ENCODE results near the gene SLC9A3.

Gene SLC9A3

GRCh38 chr5:501831-502184 lies 22.4 kb downstream of the SLC9A3 start:
- TF ChIP-seq Cebpa-rat (IDR thresholded peaks at IDR 0.05) = no peak
- peaks cover 27 to 53% (median 43%) of the 10 kb centered on the region in 10 experiments for H3K4me1 ChIP-seq
- peaks cover 0 to 28% (median 3%) of the 10 kb centered on the region in 11 experiments; a peak in 7 of 22 replicates for H4K20me1 ChIP-seq
- H3K36me3 ChIP-seq = no peaks in the 10 kb centered on the region
- 0 out of 22 replicates have a peak overlapping the region, but pooled peaks of 1 of the 11 experiments have one; percentile 1 for H3K27ac ChIP-seq
- peaks cover 0 to 84% (median 10%) of the 10 kb centered on the region in 11 experiments; a peak in 13 of 22 replicates for H3K27me3 ChIP-seq
- H3K9ac ChIP-seq = peak overlapping the region in 8 of 11 experiments; percentile 11 to 59 (median 29); a peak in 12 of 22 replicates
- peaks cover 0 to 9% (median 7%) of the 10 kb centered on the region in 11 experiments; a peak in 10 of 22 replicates for H3K9me3 ChIP-seq (replicated peaks in 1 of 11)
- H3K4me2 ChIP-seq = peak overlapping the region; percentile 88 to 99 (median 95)
- peak overlapping the region in 9 of 10 experiments; percentile 8 to 56 (median 36); a peak in 14 of 20 replicates for H3K4me3 ChIP-seq

- peaks cover 0 to 87% (median 10%) of the 10 kb centered on the region in 11 experiments; a peak in 15 of 22 replicates for H3K27me3 ChIP-seq
- peaks cover 0 to 33% (median 3%) of the 10 kb centered on the region in 11 experiments; a peak in 7 of 22 replicates for H4K20me1 ChIP-seq
- peak overlapping the region in 9 of 11 experiments; percentile 0 to 59 (median 33); a peak in 14 of 22 replicates for H3K9ac ChIP-seq
- peak overlapping the region; percentile 88 to 99 (median 95) for H3K4me2 ChIP-seq
- peaks cover 27 to 53% (median 43%) of the 10 kb centered on the region in 10 experiments for H3K4me1 ChIP-seq
- H3K36me3 ChIP-seq = no peaks in the 10 kb centered on the region
- H3K9me3 ChIP-seq (replicated peaks in 1 of 11) = peaks cover 0 to 4% (median 3%) of the 10 kb centered on the region in 11 experiments; a peak in 9 of 22 replicates
- H3K27ac ChIP-seq = 0 out of 22 replicates have a peak overlapping the region, but pooled peaks of 1 of the 11 experiments have one; percentile 26
- no peak for TF ChIP-seq Cebpa-rat (IDR thresholded peaks at IDR 0.05)
- peak overlapping the region in 9 of 10 experiments; percentile 8 to 56 (median 36); a peak in 16 of 20 replicates for H3K4me3 ChIP-seq
These were observed 23.0 kb downstream of the SLC9A3 start for GRCh38 chr5:501105-501830.

GRCh38 chr5:500491-500890 lies 23.8 kb downstream of the SLC9A3 start:
- Histone ChIP-seq H3K27me3 (peaks cover 0 to 88% (median 10%) of the 10 kb centered on the region in 11 experiments; a peak in 15 of 22 replicates), H3K9me3 (replicated peaks in 1 of 11) (peaks cover 0 to 4% (median 0%) of the 10 kb centered on the region in 11 experiments; a peak in 2 of 22 replicates)
- TF ChIP-seq Cebpa-rat (IDR thresholded peaks at IDR 0.05) = no peak

GRCh38 chr5:499233-500209 lies 24.7 kb downstream of the SLC9A3 start:
- TF ChIP-seq Cebpa-rat (IDR thresholded peaks at IDR 0.05) = no peak
- no peak overlapping the region for H3K27ac ChIP-seq
- no peaks in the 10 kb centered on the region for H3K36me3 ChIP-seq
- no peak overlapping the region for H3K9ac ChIP-seq
- H3K9me3 ChIP-seq (replicated peaks in 1 of 11) = peaks cover 0 to 4% (median 0%) of the 10 kb centered on the region in 11 experiments; a peak in 2 of 22 replicates
- H4K20me1 ChIP-seq = peaks cover 0 to 40% (median 2%) of the 10 kb centered on the region in 11 experiments; a peak in 7 of 22 replicates
- no peak overlapping the region for H3K4me3 ChIP-seq
- H3K4me2 ChIP-seq = peak overlapping the region in 10 of 11 experiments; percentile 0 to 99 (median 95); a peak in 19 of 22 replicates
- peaks cover 0 to 89% (median 10%) of the 10 kb centered on the region in 11 experiments; a peak in 16 of 22 replicates for H3K27me3 ChIP-seq
- H3K4me1 ChIP-seq = peaks cover 27 to 55% (median 44%) of the 10 kb centered on the region in 10 experiments

More at GRCh38 chr5:500491-500890, 23.8 kb downstream of the SLC9A3 start:
- Histone ChIP-seq H3K4me3 (no peak overlapping the region; a peak in 1 of 20 replicates), H3K27ac (no peak overlapping the region), H4K20me1 (peaks cover 0 to 37% (median 3%) of the 10 kb centered on the region in 11 experiments; a peak in 7 of 22 replicates), H3K36me3 (no peaks in the 10 kb centered on the region), H3K4me1 (peaks cover 27 to 53% (median 43%) of the 10 kb centered on the region in 10 experiments), H3K4me2 (peak overlapping the region; percentile 88 to 99 (median 95); a peak in 21 of 22 replicates), H3K9ac (peak overlapping the region in 4 of 11 experiments; percentile 33 to 54 (median 52); a peak in 3 of 22 replicates)

DNA sequence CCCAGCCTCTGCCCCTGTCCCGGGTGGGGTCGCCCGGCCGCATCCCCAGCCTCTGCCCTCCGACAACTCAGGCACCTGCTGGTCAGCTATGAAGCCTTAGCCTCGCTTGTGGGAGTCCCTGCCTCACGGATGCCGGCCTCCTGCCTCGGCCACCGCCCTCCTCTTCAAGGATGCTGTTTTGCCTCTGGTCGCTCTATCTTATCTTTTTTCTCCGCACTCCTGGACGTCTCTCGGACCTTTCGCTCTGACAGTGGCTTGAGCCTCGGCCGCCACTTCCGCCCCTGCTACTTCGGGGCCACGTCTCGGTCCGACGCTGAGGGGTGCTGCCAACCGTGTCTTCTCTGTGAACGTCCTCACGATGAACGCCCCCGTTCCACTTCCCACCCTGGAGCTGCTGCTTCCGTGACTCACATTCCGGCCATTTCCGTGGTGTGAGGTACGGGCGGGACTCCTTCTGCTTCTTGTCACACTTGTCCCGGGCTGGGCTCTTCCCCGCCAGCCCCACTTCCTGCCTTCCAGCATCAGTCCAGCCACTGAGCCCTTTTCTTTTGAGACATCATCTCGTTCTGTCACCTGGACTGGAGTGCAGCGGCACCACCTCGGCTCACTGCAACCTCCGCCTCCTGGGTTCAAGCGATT lies 26.3 kb downstream of the SLC9A3 start:
- Histone ChIP-seq H3K4me1 (peaks cover 27 to 59% (median 49%) of the 10 kb centered on the region in 10 experiments), H3K9me3 (replicated peaks in 1 of 11) (peaks cover 0 to 3% (median 0%) of the 10 kb centered on the region in 11 experiments; a peak in 2 of 22 replicates), H3K4me2 (no peak overlapping the region), H3K27ac (no peak overlapping the region), H3K27me3 (peaks cover 12 to 89% (median 25%) of the 10 kb centered on the region in 11 experiments; a peak in 21 of 22 replicates), H3K9ac (no peak overlapping the region), H4K20me1 (peaks cover 0 to 49% (median 4%) of the 10 kb centered on the region in 11 experiments; a peak in 10 of 22 replicates), H3K36me3 (no peaks in the 10 kb centered on the region), H3K4me3 (no peak overlapping the region)
- TF ChIP-seq Cebpa-rat (IDR thresholded peaks at IDR 0.05) = no peak

DNA sequence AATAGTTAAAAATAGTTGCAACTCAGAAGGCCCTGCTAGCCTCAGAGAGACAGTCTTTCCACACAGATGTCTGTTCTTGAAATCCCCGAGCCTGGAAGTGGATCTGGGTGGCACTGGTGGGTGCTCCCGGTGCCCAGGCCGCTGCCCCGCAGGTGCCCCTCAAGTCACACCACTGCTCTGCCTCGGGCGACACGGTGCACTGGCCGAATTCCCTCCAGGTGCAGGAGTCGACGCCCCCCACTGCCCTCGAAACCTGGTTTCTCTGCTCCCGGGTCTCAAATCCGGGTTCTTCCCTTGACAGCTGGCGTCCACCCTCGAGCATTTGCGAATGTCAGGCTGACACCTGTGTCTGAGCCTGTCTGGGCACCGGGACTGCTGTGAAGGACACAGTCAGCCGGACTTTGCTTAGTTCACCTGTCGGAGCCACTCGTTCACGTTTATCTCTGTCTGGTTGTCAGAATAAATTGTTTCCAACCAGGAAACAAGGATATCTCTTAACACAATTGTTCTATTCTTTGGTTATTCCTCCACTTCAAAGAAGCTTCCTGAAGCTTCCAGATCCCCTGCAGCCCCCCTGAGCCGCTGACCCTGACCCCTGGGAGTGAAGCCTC lies 27.1 kb downstream of the SLC9A3 start:
- Histone ChIP-seq H3K9ac (no peak overlapping the region), H3K9me3 (replicated peaks in 1 of 11) (no peaks in the 10 kb centered on the region), H3K27me3 (peaks cover 14 to 87% (median 32%) of the 10 kb centered on the region in 11 experiments; a peak in 21 of 22 replicates), H4K20me1 (peaks cover 0 to 48% (median 4%) of the 10 kb centered on the region in 11 experiments; a peak in 10 of 22 replicates), H3K36me3 (no peaks in the 10 kb centered on the region), H3K4me2 (no peak overlapping the region), H3K4me3 (no peak overlapping the region), H3K4me1 (peaks cover 21 to 51% (median 42%) of the 10 kb centered on the region in 10 experiments), H3K27ac (no peak overlapping the region)
- no peak for TF ChIP-seq Cebpa-rat (IDR thresholded peaks at IDR 0.05)

DNA sequence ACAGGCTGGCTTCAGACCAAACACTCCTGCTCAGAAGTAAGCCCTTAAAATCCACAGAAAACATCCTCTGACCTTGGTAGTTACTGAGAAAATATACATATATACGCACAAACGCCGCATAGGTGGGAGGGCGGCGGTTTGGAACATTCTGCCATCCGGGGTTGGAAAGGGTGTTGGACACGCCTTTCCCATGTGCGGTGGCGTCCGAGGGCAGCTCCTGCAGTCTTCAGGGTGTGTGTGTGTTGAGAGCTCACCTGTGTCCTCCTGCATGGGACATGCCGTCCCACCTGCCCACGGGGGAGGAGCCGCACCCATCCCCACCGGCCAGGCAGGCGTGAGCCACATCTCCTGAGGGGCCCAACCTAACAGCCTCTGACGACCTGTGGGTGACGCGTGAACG lies 28.2 kb downstream of the SLC9A3 start:
- no peaks in the 10 kb centered on the region for H3K36me3 ChIP-seq
- H3K9me3 ChIP-seq (replicated peaks in 1 of 11) = no peaks in the 10 kb centered on the region
- H3K9ac ChIP-seq = no peak overlapping the region
- H4K20me1 ChIP-seq = peaks cover 0 to 48% (median 0%) of the 10 kb centered on the region in 11 experiments; a peak in 8 of 22 replicates
- H3K27ac ChIP-seq = no peak overlapping the region
- H3K27me3 ChIP-seq = peaks cover 14 to 79% (median 32%) of the 10 kb centered on the region in 11 experiments; a peak in 21 of 22 replicates
- no peak overlapping the region for H3K4me3 ChIP-seq
- H3K4me1 ChIP-seq = peaks cover 9 to 40% (median 30%) of the 10 kb centered on the region in 10 experiments
- no peak for TF ChIP-seq Cebpa-rat (IDR thresholded peaks at IDR 0.05)
- H3K4me2 ChIP-seq = peak overlapping the region in 1 of 11 experiments; percentile 14; a peak in 1 of 22 replicates
